WTC11 (cell line): Measurements from ENCODE around the gene BLOC1S4.

Experiments
- HMGA2 ChIP-seq: fragments of 250-450 bp; sonication (Bioruptor Pico); IDR thresholded peaks from 2 replicates; pipeline ENCODE4 v1.4.0; 2021; ENCODE audit warnings: mild to moderate bottlenecking, moderate library complexity
- NR2C2 ChIP-seq: sonication (generic); formaldehyde crosslinking; IDR thresholded peaks from 2 replicates; pipeline ENCODE4 v1.8.0; 2022; ENCODE audit warnings: mild to moderate bottlenecking, missing genetic modification reagents
- TCF7 ChIP-seq: sonication (generic); formaldehyde crosslinking; IDR thresholded peaks from 2 replicates; pipeline ENCODE4 v1.8.0; 2022; ENCODE audit warnings: mild to moderate bottlenecking, low read depth, missing genetic modification reagents, moderate library complexity
- ZNF281 ChIP-seq: sonication (generic); formaldehyde crosslinking; IDR thresholded peaks from 2 replicates; pipeline ENCODE4 v1.8.0; 2023; ENCODE audit warnings: mild to moderate bottlenecking, missing genetic modification reagents

GRCh38 chr4:6673660-6674499, 42.1 kb upstream of the BLOC1S4 start:
- TF ChIP-seq ZNF281 (CRISPR knock-in tag) (no peak), TCF7 (CRISPR knock-in tag) (no peak), NR2C2 (CRISPR knock-in tag) (no peak), HMGA2 (CRISPR knock-in tag) (no peak)
